ENCODE results near the gene UBAC2.

UBAC2 gene

GRCh38 chr13:99302637-99303505 is 102.2 kb downstream of the UBAC2 start:
- DNase-seq (ENCODE audit: low read depth) = no peak
- no peak for TF ChIP-seq CTCF (IDR thresholded peaks at IDR 0.05; ENCODE audit: control insufficient read depth, insufficient read depth, low read depth, low read length, missing control alignments)
- no peak overlapping the region for H3K4me3 ChIP-seq (ENCODE audit: control insufficient read depth, low read depth, low read length)

GRCh38 chr13:99303863-99304521 is 103.3 kb downstream of the UBAC2 start:
- no peak overlapping the region for H3K4me3 ChIP-seq (ENCODE audit: control insufficient read depth, low read depth, low read length)
- DNase-seq (ENCODE audit: low read depth) = no peak
- no peak for TF ChIP-seq CTCF (IDR thresholded peaks at IDR 0.05; ENCODE audit: control insufficient read depth, insufficient read depth, low read depth, low read length, missing control alignments)

- no peak for TF ChIP-seq CTCF (IDR thresholded peaks at IDR 0.05; ENCODE audit: control insufficient read depth, insufficient read depth, low read depth, low read length, missing control alignments)
- no peak for DNase-seq (ENCODE audit: low read depth)
- H3K4me3 ChIP-seq (ENCODE audit: control insufficient read depth, low read depth, low read length) = no peak overlapping the region
Measured at GRCh38 chr13:99304541-99304940, 103.9 kb downstream of the UBAC2 start.

GRCh38 chr13:99305158-99305557 is 104.5 kb downstream of the UBAC2 start:
- DNase-seq (ENCODE audit: low read depth) = no peak
- no peak overlapping the region for H3K4me3 ChIP-seq (ENCODE audit: control insufficient read depth, low read depth, low read length)

GRCh38 chr13:99305566-99305965 is 104.9 kb downstream of the UBAC2 start:
- H3K4me3 ChIP-seq (ENCODE audit: control insufficient read depth, low read depth, low read length) = no peak overlapping the region
- no peak for TF ChIP-seq CTCF (IDR thresholded peaks at IDR 0.05; ENCODE audit: control insufficient read depth, insufficient read depth, low read depth, low read length, missing control alignments)
- DNase-seq (ENCODE audit: low read depth) = no peak

More at GRCh38 chr13:99305158-99305557, 104.5 kb downstream of the UBAC2 start:
- TF ChIP-seq CTCF (IDR thresholded peaks at IDR 0.05; ENCODE audit: control insufficient read depth, insufficient read depth, low read depth, low read length, missing control alignments) = no peak

GRCh38 chr13:99307247-99307646 is 106.6 kb downstream of the UBAC2 start, which contains the start of gene GPR183:
Gene GPR183, minus strand, starts transcription at chr13:99307399. Its CDS starts 11,254 bp downstream, at chr13:99296145.
- no peak for DNase-seq (ENCODE audit: low read depth)
- no peak for TF ChIP-seq CTCF (IDR thresholded peaks at IDR 0.05; ENCODE audit: control insufficient read depth, insufficient read depth, low read depth, low read length, missing control alignments)
- H3K4me3 ChIP-seq (ENCODE audit: control insufficient read depth, low read depth, low read length) = no peak within 1 kb of the TSS

Measured in AG09309 (cell line).